Activated T-cell treated with anti-CD3 and anti-CD28 coated beads, Interleukin-2, amount 50 U/mL, for 1 hour (primary cell): ENCODE results near the gene GSE1.

Source experiments
- DNase-seq: peaks from one replicate; pipeline ENCODE4 v3.0.0-alpha.2; 2020

The GSE1 gene

GRCh38 chr16:85663891-85664321 is 50.8 kb downstream of the GSE1 start:
- no peak for DNase-seq

DNA sequence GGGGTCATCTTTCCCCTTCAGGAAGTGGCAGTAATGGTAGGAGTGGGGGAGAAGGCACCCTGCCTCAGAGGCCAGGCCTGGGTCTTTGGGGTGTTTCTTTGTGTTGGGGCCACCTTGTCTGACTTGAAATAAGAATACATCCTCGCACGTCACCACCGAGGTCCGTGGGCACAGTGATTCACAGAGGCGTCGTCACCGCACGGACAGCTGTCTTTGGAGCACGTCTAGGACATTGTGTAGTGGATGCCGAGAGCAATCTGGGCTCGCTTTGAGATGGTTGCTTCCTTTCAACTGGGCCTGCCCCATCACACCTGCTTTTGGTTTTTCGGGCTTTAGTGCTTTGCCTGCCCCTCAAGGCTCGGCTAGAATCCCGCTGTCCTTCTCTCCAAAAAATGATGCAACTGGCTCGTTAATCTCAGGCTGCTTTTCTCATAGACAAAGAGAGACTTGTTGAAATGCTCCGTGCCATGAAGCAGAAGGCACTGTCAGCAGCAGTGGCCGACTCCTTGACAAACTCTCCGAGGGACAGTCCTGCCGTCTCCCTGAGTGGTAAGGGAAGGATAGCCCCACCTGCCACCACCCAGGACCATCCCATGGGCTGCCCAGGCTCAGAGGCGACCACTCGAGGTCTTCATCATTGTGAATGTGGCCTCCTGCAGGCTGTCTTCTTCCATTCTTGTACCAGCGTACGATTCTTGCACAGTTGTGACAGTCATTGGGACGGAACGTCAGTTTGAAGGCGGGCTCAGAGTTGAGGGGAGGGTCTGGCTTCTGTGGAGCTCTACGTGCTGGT is 51.7 kb downstream of the GSE1 start:
- DNase-seq = no peak

DNA sequence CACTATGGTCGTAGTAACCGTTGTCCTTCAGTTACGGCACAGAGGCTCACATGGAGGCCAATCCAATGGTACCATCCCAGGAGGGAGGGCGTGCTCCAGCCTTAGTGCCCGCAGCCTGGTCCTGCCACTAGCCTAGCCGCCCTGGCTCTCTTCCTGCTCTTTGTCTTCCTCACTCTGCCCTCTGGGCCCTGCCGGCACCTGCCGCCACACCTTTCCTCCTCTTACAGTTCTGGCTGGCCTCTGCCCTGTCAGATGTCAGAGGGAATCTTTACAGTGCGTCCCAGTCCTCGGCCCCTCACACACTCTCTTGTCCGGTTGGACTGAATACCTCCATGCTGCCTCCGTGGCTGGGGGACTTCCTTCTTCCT is 52.2 kb downstream of the GSE1 start:
- no peak for DNase-seq

DNA sequence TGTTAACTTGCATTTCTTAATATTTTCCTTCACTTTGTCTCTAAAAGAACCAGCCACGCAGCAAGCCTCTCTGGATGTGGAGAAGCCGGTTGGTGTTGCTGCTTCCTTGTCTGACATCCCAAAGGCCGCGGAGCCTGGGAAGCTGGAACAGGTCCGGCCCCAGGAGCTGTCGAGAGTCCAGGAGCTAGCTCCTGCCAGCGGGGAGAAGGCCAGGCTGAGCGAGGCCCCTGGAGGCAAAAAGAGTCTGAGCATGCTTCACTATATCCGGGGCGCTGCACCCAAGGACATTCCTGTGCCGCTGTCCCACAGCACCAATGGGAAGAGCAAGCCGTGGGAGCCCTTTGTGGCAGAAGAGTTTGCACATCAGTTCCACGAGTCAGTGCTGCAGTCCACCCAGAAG is 52.8 kb downstream of the GSE1 start:
- no peak for DNase-seq

DNA sequence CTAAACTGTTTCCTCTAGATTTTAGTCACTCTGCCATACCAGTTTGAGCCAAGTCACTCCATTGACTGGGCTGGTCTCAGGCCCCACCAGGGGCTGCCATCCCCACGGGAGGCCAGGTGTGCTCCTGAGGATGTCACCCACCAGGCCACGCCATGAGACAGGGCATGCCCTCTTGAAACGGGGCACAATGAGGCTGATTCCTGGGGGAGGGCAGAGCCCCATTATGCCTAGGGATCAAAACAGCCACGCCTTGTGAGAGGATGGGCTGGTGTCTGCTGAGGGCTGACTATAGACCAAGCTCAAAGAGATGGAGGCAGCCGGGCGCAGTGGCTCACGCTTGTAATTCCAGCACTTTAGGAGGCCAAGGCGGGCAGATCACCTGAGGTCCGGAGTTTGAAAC is 54.1 kb downstream of the GSE1 start:
- no peak for DNase-seq

- no peak for DNase-seq
Observed at GRCh38 chr16:85667841-85668413, 54.8 kb downstream of the GSE1 start.

- no peak for DNase-seq
Observed at GRCh38 chr16:85668676-85669424, 55.7 kb downstream of the GSE1 start.

DNA sequence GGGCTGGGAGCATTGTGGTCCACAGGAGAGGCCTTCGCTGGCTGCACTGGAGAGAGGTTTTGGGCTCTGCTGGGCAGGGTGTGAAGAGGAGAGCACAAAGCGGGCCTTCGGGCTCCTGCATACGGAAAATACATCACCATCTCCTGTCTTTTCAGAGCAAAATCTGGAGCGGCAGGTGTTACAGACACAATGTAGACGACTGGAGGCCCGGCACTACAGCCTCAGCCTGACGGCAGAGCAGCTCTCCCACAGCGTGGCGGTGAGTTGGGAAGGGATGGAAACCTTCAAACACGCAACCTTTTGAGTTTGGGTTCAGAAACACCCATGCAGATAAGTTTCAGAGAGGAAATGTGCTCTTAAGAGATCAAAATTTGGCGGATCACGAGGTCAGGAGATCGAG is 57.7 kb downstream of the GSE1 start:
- DNase-seq = no peak

DNA sequence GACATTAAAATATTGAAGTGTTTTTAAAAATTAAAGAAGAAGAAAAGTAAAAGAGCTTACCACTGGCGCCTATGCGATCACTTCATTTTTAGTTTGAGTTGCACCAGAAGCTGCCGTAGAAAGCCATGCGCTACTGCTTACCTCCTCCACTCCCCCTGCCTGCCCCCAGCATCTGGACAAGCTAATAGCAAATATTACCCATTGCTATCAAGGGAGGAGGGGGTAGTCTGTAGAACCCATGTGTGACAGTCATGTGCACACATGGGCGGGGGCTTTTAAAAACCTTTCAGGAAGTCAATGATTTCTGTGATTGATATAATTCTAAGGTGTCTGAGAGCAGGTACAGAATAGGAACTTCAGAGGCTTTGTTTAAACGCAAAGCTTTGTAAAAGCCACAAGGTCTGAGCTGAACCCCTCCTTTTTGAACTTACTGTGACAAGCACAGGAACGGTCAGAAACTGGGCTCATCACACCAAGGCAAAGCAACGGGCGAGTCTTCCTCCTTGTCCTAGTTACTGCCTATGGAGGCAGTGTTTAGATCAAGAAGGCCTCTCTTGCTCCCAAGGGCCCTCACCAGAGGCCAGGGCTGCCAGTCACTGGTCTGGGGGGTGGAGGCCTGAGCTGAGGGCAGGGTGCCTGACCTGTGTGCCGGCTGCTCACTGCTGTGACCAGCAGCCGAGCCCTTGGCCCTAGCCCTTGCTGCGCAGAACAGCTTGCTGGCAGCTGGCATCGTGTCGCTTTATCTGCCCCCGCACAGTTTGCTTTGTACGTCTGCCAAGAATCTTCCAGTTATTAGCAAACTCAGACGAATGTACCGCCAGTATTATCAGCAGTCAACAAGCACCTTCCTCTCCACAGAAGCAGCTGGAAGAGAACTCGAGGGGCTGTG is 60.7 kb downstream of the GSE1 start:
- DNase-seq = no peak

DNA sequence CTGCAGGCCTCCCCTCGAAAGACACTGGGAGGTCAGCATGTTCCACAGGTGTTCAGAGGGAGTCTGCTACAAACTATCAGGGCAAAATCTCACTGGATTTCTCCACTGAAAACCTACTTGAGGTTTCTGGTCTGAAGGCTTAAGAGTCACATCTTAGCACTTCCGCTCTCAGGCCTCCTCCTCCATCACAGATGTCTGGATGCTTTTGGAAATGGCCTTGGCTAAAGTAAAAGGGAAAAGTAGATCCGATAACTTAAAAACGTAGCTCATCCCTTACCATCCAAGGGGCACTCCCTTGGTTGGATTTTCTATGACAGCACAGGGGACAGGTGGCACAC is 61.3 kb downstream of the GSE1 start:
- DNase-seq = no peak

DNA sequence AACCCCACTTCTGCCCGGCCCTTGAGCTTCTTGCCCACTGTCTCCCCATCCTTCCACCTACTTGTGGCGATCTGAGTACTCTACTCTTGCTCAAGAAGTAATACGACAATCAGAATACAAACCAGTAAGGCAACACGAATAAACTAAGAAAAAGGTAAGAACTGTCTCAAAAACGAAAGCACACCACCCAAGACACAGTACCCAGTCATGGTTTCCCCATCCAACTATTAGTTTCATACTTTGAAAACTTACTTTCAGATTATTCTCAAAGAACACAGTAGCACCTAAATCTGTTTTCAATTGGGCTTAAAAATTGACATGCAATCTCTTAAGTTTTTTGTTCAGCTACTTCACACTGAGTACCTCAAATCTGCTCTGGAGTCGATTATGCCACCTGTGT is 61.7 kb downstream of the GSE1 start:
- no peak for DNase-seq

DNA sequence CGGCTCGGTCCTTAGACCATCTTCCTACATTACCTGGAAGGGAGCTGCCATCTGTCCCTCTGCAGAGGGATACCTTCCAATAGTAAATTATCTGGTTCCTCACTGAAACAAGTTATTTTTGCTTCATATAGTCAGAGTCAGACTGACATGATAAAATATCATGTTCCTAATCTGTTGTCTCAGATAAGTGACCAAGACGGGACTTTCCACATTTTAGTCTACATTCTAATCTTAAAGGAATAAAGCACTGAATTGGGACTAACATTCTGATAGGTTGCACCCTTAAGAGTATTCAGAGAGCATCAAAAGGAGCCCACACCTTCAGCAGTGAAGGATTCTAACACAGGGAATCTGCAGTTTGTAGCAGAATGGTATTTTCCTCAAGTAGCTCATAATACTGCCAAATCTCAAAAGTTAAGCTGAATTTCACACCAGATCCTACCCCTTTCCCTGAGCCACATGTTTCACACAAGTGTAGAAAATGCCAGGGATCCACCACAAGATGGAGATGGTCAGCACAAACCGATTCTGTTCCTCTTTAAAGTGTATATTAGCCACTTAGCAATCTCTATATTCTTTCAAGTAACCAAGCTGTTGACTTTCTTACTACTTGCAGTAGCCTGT is 62.2 kb downstream of the GSE1 start:
- no peak for DNase-seq

DNA sequence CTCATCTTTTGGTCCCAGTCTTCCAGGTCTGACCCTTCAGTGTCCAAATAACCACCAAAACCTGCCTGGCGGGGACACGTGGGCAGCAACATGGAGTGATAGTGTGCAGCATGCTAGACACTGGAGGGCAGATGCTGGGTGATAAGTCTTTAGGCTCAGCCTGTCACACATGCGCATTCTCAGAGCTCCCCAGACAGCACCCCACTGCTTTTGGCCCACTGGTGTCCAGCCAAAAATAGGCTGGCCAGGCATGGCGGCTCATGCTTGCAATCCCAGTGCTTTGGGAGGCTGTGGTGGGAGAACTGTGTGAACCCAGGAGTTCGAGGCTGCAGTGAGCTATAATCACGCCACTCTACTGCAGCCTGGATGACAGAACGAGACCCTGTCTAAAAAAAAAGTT is 63.3 kb downstream of the GSE1 start:
- DNase-seq = no peak

GRCh38 chr16:85677383-85677967 is 64.4 kb downstream of the GSE1 start:
- no peak for DNase-seq

DNA sequence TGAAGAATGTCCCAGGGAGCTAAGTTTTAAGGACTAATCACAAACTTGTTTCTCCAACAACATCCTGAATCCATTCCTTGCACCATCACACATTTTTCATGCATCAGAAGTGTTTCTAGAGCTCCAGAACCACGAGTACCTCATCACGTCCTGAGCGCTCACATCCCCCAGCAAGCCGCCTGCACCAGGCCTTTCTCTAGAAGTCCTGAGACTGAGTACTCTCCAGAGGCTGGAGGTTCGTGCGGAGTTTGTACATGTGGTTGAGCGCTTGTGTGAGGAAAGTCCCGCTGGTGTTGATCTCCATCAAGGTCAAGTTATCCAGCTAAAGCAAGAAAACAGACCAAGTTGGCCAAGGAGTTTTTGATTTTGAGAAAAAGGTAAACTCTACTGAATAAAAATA is 64.9 kb downstream of the GSE1 start:
- DNase-seq = no peak

- no peak for DNase-seq
Observed at GRCh38 chr16:85678821-85679220, 65.7 kb downstream of the GSE1 start.

- no peak for DNase-seq
Observed at GRCh38 chr16:85679870-85680269, 66.7 kb downstream of the GSE1 start.

DNA sequence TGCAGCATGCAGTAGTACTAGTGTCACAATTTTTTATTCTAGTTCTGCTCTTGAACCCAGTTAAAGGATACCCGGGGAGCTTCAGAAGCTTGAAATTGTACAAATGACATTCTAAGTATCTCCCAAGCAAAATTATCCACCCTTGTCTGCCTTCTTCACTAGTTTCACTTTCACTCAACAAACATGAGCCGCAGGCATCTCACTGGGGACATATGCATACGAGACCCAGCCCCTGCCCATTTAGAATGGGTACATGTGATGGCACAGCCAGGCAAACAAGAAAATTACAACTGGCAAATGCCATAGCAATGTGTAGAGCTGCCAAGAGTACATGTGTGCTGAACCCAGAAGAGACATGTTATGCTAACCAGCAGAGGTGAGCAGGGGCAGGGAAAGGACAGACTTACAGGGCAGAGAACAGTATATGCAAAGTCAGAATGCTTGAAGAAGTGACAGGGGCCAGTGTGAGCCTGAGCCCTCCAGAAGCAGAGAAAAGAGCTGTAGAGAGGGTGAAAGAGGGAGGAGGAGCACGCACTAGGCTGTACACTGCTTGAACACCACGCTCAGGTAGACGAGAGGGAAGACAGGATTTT is 67.3 kb downstream of the GSE1 start:
- no peak for DNase-seq

DNA sequence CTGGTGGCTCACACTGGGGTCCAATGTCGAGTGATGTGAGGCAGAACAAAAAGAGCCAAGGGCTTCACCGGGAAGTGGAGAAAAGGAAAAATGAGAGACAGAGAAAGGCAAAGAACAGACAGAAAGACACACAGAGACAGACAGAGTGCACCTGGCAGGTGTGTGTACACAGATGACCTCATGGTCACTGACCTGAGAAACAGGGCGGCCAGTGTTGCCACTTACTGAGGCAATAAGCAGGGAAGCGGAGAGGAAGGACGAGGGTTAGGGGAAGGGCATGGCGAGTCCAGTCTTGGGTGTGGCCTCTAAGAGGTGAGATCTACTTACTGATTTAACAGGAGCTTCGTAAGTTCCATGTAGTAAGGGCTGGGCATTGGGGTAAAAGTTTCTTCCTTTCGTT is 68.1 kb downstream of the GSE1 start:
- DNase-seq = no peak

- no peak for DNase-seq
Observed at GRCh38 chr16:85682516-85682915, 69.4 kb downstream of the GSE1 start.

GRCh38 chr16:85683363-85683762 is 70.2 kb downstream of the GSE1 start:
- DNase-seq = no peak

DNA sequence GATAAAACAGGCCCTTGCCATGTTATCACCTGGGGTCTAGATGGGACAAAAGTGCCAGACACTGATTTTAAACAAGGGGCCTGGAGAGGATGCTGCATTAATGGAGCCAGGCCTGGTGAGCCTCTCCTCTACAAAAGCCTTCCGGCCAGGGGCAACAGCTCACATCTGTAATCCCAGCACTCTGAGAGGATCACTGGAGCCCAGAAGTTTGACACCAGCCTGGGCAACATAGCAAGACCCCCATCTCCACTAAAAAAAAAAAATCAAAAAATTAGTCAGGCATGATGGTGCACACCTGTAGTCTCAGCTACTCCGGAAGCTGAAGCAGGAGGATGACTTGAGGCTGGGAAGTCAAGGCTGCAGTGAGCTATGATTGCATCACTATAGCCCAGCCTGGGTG is 72.1 kb downstream of the GSE1 start:
- no peak for DNase-seq
